Neural progenitor cell (in vitro differentiated cells): ENCODE results near the gene KPTN. TPM values are rescaled to one million over a fixed set of nuclear protein-coding genes. Genes with fewer than 3 reads are reported as not detected.
A peak's percentile ranks its signal among the peaks of the same experiment; 100 is the strongest.

Experiments used
- DNase-seq: peaks from one replicate; pipeline ENCODE4 v3.0.0-alpha.2; 2016; ENCODE audit warnings: low spot score
- H2AFZ ChIP-seq: fragments of 200-600 bp; sonication (generic); replicated peaks from 2 replicates; pipeline ENCODE4 v1.6.1; 2016; ENCODE audit warnings: antibody characterized with exemption
- H3F3A ChIP-seq: fragments of 200-600 bp; sonication (generic); 2 replicates; pipeline ENCODE4 v1.6.1; 2016; ENCODE audit warnings: antibody characterized with exemption, low read depth
- H3K27ac ChIP-seq: fragments of 200-600 bp; sonication (generic); 2 replicates; pipeline ENCODE4 v1.5.1; 2016; ENCODE audit warnings: mild to moderate bottlenecking
- H3K27me3 ChIP-seq: fragments of 200-600 bp; sonication (generic); 2 replicates; pipeline ENCODE4 v1.6.1; 2016; ENCODE audit warnings: mild to moderate bottlenecking, moderate library complexity
- H3K36me3 ChIP-seq: fragments of 200-600 bp; sonication (generic); 2 replicates; pipeline ENCODE4 v1.5.1; 2016
- H3K4me1 ChIP-seq: fragments of 200-600 bp; sonication (generic); 2 replicates; pipeline ENCODE4 v1.6.1; 2016; ENCODE audit warnings: mixed run types
- H3K4me2 ChIP-seq: fragments of 200-600 bp; sonication (generic); 2 replicates; pipeline ENCODE4 v1.6.1; 2016
- H3K4me3 ChIP-seq: fragments of 200-600 bp; sonication (generic); 2 replicates; pipeline ENCODE4 v1.5.1; 2016
- H3K79me2 ChIP-seq: fragments of 200-600 bp; sonication (generic); 2 replicates; pipeline ENCODE4 v1.6.1; 2016; ENCODE audit warnings: low read depth
- H3K9ac ChIP-seq: fragments of 200-600 bp; sonication (generic); 2 replicates; pipeline ENCODE4 v1.6.1; 2016
- H3K9me3 ChIP-seq: fragments of 200-600 bp; sonication (generic); 2 replicates; pipeline ENCODE4 v1.5.1; 2016; ENCODE audit warnings: low read depth
- H4K20me1 ChIP-seq: fragments of 200-600 bp; sonication (generic); 2 replicates; pipeline ENCODE4 v1.6.1; 2016; ENCODE audit warnings: low read depth
- H3K27ac Mint-ChIP-seq: 3 replicates; pipeline ENCODE4 v1.8.0; 2021; ENCODE audit warnings: mixed read lengths
- H3K27me3 Mint-ChIP-seq: 2 replicates; pipeline ENCODE4 v1.8.0; 2022; ENCODE audit warnings: low read depth, mild to moderate bottlenecking, inconsistent platforms, moderate library complexity, mixed read lengths; ENCODE audit not compliant: insufficient read depth
- H3K36me3 Mint-ChIP-seq: 3 replicates; pipeline ENCODE4 v1.8.0; 2021; ENCODE audit warnings: mixed read lengths
- H3K4me1 Mint-ChIP-seq: 3 replicates; pipeline ENCODE4 v1.8.0; 2021; ENCODE audit warnings: mixed read lengths
- H3K4me3 Mint-ChIP-seq: 3 replicates; pipeline ENCODE4 v1.8.0; 2021; ENCODE audit warnings: mild to moderate bottlenecking, moderate library complexity, mixed read lengths
- H3K9me3 Mint-ChIP-seq: 3 replicates; pipeline ENCODE4 v1.8.0; 2020; ENCODE audit warnings: mixed read lengths
- EZH2 ChIP-seq: fragments of 200-600 bp; sonication (generic); IDR thresholded peaks from 2 replicates; pipeline ENCODE4 v1.6.1; 2017; ENCODE audit warnings: antibody characterized with exemption, mild to moderate bottlenecking, moderate library complexity
- EZH2phosphoT487 ChIP-seq: fragments of 200-600 bp; sonication (generic); IDR thresholded peaks from 2 replicates; pipeline ENCODE4 v1.6.1; 2017; ENCODE audit warnings: antibody characterized with exemption
- total RNA-seq: library from RNA; depleted of rRNA; stranded (reverse); fragments of >200 nt; gene quantifications from 2 replicates; pipeline ENCODE4 v1.2.3, GENCODE V29; 2015; ENCODE audit warnings: low replicate concordance
- TF ChIP-seq, protein P1 (sequence below): fragments of 200-600 bp; sonication (generic); IDR thresholded peaks from 2 replicates; pipeline ENCODE4 v1.5.1; 2017; ENCODE audit warnings: antibody characterized with exemption, mild to moderate bottlenecking

KPTN gene
- total RNA-seq, 1 donor from 2014 or later, result 18.1 TPM

DNA sequence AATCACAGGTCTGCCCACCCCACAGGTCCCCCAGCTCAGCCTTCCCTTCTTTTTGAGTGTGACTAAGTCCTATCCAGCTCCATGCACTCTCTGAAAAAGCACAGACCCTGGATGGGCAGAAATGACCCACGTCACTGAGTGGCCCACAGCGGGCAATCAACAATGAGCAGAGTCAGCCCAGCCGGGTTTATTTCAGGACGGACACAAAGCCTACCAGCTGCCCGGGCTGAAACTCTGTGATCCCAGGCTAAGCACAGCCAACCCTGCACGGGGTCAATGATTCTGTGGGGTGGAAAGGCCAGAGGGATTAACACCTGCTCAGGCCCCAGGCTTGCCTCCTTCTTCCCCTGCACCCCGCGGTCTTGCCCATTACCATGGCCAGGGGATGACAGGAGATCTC is 22.4 kb upstream of the KPTN start:
- Histone ChIP-seq H3K27ac (no peak overlapping the region), H3K79me2 (peaks cover 54% of the 10 kb centered on the region), H3K4me3 (no peak overlapping the region), H3K27me3 (no peaks in the 10 kb centered on the region), H3K9ac (no peak overlapping the region), H3K4me2 (no peak overlapping the region), H4K20me1 (peaks cover 35% of the 10 kb centered on the region), H3K36me3 (no peaks in the 10 kb centered on the region), H3K9me3 (no peaks in the 10 kb centered on the region), H3K4me1 (peaks cover 10% of the 10 kb centered on the region), H2AFZ (no peak overlapping the region), H3F3A (peaks cover 6% of the 10 kb centered on the region)
- Mint-ChIP-seq H3K9me3 (no peaks in the 10 kb centered on the region), H3K4me3 (no peak overlapping the region), H3K27me3 (peaks cover 8% of the 10 kb centered on the region), H3K27ac (no peak overlapping the region), H3K4me1 (peaks cover 7% of the 10 kb centered on the region), H3K36me3 (peaks cover 2% of the 10 kb centered on the region)
- TF ChIP-seq EZH2, result no peak
- TF ChIP-seq, protein P1, sequence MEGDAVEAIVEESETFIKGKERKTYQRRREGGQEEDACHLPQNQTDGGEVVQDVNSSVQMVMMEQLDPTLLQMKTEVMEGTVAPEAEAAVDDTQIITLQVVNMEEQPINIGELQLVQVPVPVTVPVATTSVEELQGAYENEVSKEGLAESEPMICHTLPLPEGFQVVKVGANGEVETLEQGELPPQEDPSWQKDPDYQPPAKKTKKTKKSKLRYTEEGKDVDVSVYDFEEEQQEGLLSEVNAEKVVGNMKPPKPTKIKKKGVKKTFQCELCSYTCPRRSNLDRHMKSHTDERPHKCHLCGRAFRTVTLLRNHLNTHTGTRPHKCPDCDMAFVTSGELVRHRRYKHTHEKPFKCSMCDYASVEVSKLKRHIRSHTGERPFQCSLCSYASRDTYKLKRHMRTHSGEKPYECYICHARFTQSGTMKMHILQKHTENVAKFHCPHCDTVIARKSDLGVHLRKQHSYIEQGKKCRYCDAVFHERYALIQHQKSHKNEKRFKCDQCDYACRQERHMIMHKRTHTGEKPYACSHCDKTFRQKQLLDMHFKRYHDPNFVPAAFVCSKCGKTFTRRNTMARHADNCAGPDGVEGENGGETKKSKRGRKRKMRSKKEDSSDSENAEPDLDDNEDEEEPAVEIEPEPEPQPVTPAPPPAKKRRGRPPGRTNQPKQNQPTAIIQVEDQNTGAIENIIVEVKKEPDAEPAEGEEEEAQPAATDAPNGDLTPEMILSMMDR, result no peak
- TF ChIP-seq EZH2phosphoT487, result no peak
- DNase-seq, result no peak

DNA sequence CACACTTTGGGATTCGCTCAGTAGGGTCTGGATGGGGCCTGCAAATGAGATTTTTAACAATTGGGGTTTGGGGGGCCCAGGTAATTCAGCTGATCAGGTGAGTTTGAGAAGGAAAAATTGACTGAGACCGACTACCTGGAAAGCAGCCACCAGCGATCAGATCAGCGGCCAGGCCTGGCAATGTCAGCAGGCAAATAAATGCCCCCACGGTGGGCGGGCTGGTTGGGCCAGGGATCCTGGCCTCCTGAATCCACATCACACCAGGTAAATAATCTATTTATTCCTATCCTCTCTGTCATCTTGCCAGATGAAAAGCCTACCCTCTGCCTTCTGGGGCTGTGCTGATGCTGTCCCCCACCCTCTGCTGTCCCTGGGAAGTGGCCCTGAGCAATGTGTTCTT is 21.5 kb upstream of the KPTN start:
- no peak for DNase-seq
- peaks cover 32% of the 10 kb centered on the region for H4K20me1 ChIP-seq
- TF ChIP-seq, protein P1, result no peak
- H3K36me3 ChIP-seq, result no peaks in the 10 kb centered on the region
- no peaks in the 10 kb centered on the region for H3K9me3 ChIP-seq
- peaks cover 6% of the 10 kb centered on the region for H3F3A ChIP-seq
- no peak overlapping the region for H3K4me3 Mint-ChIP-seq
- peaks cover 50% of the 10 kb centered on the region for H3K79me2 ChIP-seq
- H3K27me3 Mint-ChIP-seq, result peaks cover 6% of the 10 kb centered on the region
- peak overlapping the region; percentile 1 for H3K9ac ChIP-seq
- no peaks in the 10 kb centered on the region for H3K27me3 ChIP-seq
- no peaks in the 10 kb centered on the region for H3K9me3 Mint-ChIP-seq
- H3K4me1 Mint-ChIP-seq, result peaks cover 7% of the 10 kb centered on the region
- no peak overlapping the region for H3K4me2 ChIP-seq
- H3K36me3 Mint-ChIP-seq, result peaks cover 2% of the 10 kb centered on the region
- H3K27ac ChIP-seq, result no peak overlapping the region
- H3K4me3 ChIP-seq, result no peak overlapping the region
- no peak overlapping the region for H2AFZ ChIP-seq
- peaks cover 10% of the 10 kb centered on the region for H3K4me1 ChIP-seq
- no peak overlapping the region for H3K27ac Mint-ChIP-seq

DNA sequence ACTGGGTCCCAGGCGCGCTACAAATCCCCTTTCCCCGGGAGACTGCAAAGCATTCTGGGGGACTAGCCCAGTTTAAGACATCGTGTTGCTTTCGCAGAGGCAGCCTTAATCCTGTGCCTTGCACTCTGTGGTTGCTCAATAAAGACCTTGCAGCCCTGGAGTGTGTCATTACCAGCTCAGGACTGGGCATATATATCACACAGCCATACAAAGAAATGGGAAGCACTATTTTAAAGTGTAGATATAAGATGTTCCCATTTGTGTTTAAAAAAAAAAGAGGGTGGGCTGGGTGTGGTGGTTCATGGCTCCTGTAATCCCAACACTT is 19.8 kb upstream of the KPTN start:
- Mint-ChIP-seq H3K27me3 (peaks cover 6% of the 10 kb centered on the region), H3K4me1 (peaks cover 2% of the 10 kb centered on the region), H3K27ac (no peak overlapping the region), H3K9me3 (no peaks in the 10 kb centered on the region), H3K4me3 (no peak overlapping the region), H3K36me3 (peaks cover 2% of the 10 kb centered on the region)
- H3K27ac ChIP-seq, result no peak overlapping the region
- H3F3A ChIP-seq, result peaks cover 6% of the 10 kb centered on the region
- no peak overlapping the region for H3K4me3 ChIP-seq
- H3K9ac ChIP-seq, result no peak overlapping the region
- H3K27me3 ChIP-seq, result no peaks in the 10 kb centered on the region
- H3K4me1 ChIP-seq, result peaks cover 10% of the 10 kb centered on the region
- TF ChIP-seq, protein P1, result no peak
- TF ChIP-seq EZH2, result no peak
- no peak for TF ChIP-seq EZH2phosphoT487
- no peaks in the 10 kb centered on the region for H3K9me3 ChIP-seq
- no peaks in the 10 kb centered on the region for H3K36me3 ChIP-seq
- H4K20me1 ChIP-seq, result peaks cover 22% of the 10 kb centered on the region
- H3K4me2 ChIP-seq, result no peak overlapping the region
- DNase-seq, result no peak
- peaks cover 32% of the 10 kb centered on the region for H3K79me2 ChIP-seq
- H2AFZ ChIP-seq, result no peak overlapping the region
